Measurements from ENCODE around the gene ZNF106.

Gene ZNF106

DNA sequence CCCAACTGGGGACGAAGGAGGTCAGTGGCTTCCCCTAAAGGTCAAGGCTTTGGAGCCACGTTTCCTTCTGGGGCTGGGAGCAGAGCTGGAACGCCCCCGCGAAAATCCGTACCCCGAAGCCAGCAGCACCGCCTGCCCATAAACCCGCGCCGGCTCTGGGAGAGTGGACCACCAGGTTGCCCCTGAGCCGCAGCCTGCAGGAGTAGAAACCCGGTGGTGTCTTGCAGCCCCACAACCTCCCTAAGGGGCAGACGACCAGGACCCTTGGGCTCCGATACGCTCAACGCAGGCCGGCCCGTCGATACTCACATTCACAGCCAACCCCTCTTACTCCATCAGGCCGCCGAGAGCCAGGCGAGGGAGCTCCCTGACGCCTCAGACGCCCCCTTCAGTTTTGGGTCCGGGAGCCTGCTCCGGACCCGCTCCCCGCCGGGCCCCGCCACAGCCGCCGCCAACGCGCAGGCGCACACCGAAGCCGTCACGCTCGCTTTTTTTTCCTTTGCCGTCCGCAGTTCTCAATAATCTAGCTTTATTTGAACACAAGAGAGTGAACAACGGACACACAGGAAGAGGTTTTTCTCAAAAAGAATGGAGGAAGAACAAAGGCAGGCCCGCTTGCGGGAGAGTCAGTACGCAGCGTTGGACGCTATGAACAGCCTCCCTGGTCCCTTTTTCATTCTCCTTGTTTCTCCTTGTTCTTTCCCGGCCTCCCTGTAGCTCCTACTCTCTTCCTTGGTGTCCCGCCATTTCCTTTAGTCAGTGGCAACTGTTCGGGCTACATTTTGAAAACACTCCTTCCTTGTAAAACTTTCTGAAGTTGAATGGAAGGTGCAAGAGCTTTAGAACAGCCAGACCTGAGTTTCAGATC lies at the start of gene ZNF106:
Gene ZNF106, minus strand, starts transcription at position 471 of the 868 bp plus-strand sequence. CDS start 18,852 bp downstream, outside the sequence.
- DNase-seq (ENCODE audit: low spot score) = peak; percentile 84

DNA sequence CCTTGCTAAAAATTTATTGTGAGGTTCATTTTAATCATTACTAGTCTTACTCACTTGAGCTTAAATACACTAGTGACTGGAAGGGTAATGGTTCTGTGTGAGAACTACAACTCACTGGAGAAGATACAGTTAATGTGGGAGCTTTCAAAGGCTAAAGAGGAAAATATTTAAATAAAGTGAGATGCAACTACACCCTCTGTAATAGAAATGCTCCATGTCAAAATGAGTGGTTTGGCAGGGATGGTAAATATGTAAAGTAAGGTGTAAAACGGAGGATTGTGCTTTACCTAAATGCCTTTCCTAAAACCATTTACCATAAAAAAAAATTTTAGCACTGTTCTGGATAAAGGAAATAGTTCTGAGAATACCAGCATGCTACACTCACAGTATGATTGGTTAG lies 42.3 kb upstream of the ZNF106 start:
- no peak for DNase-seq (ENCODE audit: low spot score)

DNA sequence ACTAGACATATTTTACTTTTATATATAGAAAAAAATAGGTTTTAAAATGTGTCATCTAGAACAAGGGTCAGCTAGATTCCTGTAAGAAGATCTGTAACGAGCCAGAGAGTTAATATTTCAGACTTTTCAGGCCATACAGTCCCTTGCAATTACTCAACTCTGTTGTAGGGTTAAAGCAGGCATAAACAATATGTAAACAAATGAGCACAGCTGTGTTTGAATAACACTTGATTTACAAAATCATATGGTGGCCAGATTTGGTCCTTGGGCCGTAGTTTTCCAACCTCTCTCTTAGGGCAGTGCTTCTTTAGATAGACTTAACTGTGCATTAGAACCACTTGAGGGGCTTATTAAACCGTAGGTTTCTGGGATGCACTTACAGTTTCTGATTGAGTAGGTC lies 38.0 kb upstream of the ZNF106 start:
- DNase-seq (ENCODE audit: low spot score) = no peak

DNA sequence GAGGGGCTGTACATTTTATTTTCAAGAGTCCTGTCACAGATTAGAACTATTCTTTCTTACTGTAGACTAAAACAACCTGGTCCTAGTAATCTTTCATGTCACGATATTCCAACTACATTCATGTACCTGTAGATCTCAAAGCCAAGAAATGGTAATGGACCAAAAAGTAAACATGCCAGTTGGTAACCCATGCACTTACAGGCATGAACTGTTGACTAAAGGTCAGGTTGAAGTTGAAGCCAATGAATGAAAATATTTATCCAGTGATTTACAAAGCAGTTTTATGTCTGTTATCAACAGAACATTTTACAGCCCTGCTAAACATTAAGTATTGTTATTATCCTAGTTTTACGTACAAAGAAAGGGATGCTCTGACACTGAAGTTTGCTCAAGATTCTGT lies 32.4 kb upstream of the ZNF106 start:
- no peak for DNase-seq (ENCODE audit: low spot score)

DNA sequence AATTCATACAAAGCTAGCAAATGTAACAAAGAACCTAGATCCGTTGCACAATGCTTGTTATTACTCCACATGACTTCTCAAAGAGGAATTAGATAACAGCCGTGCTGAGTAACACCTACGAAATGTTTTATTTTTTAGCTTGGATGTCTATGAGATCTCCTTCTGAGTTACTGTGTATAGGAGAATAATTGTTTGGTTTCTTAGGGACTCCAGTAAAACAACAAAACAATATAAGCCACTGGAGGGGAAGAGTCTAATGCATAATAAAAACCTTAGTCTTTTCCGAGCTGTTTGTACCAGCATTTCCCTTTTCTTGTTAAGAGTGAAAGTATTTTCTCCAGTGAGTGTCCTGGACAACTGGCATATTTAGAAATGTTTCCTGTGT lies 20.1 kb upstream of the ZNF106 start:
- DNase-seq (ENCODE audit: low spot score) = peak; percentile 47

DNA sequence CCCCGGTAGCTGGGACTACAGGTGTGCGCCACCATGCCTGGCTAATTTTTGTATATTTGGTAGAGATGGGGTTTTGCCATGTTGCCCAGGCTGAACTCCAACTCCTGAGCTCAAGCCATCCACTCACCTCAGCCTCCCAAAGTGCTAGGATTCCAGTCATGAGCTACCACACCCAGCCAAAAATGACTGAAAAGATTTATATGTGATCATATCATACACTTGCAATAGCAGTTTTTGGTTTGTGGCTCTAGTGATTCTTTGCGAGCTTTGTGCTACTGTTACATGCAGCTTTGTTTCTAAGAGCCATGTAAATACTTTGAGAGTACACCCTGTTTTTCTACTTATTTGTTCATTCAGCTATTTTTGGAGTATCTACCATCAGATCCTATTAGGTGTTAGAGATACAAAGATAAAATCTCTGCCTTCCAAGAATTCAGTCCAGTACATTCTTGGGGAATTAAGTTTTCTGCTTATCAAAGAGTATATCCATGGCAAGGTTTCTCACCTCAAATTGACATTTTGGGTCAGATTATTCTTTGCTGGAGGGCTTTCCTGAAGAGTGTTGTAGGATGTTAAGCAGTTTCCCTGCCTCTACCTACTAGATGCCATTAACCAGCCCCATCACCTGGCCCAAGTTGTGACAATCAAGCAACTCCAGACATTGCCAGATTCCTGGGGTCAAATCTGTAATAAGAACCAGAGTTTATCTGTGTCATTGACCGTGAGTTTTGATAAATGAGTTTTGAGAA lies 19.5 kb upstream of the ZNF106 start:
- no peak for DNase-seq (ENCODE audit: low spot score)

DNA sequence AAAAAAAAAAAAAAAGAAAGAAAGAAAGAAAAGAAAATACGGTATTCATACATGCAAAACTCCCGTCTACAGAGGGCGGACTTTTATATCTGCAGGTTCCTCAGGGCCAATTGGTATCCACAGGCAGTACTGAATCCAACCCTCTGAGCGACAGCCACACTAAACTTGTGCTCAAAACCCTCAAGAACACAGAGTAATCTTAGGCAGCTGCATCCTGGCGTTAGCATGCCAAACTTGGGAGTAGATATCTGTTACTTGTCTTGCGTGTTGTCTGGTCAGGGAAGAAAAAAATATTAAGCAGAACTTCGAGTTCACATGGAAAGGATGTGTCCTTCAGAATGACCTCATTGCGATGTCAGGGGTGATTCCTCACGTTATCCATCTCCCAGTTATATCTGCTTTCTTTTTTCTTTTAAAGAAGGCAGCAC lies 17.3 kb upstream of the ZNF106 start:
- peak; percentile 35 for DNase-seq (ENCODE audit: low spot score)

DNA sequence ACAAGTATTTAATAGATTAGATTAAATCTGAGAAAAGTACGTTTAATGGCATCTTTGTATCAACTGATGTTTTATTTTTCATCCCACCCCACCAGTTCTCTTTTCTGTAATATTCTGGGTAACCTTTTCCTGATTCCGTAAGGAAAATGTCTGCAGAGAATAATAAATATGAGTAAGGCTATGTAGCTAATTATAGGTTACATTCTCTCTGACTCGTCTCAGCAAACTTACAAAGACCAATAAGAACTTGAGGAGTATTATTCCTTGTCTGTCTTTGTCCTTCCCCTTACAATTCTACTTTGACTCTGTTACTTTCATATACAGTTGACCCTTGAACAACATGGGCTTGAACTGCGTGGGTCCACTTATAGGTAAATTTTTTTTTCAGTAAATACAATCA lies 16.6 kb upstream of the ZNF106 start:
- no peak for DNase-seq (ENCODE audit: low spot score)

DNA sequence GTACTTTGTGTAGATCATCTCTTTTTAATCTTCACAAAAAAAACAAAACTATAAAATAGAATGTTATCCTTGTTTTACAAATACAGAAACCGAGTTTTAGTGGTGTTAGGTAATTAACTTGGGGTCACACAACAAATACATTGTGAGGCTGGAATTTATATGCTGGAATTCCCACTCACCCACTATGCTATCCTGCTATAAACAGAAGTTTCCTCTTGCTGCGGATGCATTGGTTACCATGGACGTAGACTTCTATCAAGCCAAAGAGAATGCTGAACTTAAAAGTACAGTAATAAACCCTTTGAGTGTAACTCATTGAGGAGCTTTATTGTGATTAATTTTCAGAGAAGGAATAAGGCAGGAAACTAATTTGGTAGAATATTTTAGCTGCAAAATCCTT lies 13.7 kb upstream of the ZNF106 start:
- no peak for DNase-seq (ENCODE audit: low spot score)

DNA sequence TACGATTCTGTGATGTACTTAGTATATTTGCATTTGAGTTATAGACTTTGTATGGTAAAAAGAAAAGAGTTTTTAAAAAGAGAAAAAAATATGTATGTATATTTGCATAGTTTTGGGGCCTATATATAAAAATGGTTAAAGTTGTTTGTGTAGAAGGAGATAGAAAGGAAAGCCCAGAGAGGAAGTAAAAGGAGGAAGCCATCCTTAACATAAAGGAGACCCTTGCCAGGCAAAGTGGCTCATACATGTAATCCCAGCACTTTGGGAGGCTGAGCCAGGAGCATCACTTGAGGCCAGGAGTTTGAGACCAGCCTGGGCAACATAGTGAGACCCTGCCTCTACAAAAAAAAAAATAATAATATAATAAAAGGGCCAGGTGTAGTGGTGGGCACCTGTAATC lies 12.9 kb upstream of the ZNF106 start:
- no peak for DNase-seq (ENCODE audit: low spot score)

DNA sequence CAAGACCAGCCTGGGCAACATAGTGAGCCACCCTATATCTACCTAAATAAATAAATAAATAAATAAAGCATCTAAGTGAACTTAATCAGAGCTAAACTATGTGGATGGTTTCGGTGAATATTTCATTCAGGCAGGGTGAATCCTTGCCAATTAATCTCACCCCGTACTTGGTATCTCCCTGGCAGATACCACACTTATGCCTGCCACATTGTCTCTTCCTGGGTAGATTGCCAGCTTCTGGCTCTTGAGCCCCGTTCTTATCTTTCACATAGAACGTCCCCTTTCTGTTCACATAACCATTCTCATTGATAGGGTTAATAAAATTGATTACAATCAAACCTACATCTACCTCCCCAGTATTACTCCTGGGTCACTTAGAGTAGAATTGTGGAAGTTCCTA lies 11.5 kb upstream of the ZNF106 start:
- no peak for DNase-seq (ENCODE audit: low spot score)

DNA sequence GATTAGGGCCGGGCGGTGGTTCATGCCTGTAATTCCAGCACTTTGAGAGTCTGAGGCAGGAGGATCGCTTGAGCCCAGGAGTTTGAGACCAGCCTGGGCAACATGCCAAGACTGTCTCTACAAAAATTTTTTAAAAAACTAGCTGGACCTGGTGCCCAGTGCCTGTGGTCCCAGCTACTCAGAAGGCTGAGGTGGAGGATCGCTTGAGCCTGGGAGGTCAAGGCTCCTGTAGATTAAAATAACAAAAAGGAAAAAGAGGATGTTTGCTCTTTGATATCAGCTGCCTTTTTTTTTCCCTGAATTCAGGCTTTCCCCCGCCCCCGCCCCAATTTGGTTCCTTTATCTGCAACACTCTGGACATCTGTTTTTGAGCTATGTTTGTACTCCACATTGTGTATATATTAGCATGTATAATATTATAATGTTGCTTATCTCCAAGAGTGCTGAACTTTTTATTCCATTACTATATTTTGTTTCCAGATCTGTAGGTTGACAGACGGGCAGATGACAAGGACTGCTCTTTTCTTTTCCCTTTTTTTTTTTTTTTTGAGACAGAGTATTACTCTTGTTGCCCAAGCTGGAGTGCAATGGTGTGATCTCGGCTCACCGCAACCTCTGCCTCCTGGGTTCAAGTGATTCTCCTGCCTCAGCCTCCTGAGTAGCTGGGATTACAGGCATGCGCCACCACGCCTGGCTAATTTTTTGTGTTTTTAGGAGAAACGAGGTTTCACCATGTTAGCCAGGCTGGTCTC lies 9.1 kb upstream of the ZNF106 start:
- DNase-seq (ENCODE audit: low spot score) = no peak

DNA sequence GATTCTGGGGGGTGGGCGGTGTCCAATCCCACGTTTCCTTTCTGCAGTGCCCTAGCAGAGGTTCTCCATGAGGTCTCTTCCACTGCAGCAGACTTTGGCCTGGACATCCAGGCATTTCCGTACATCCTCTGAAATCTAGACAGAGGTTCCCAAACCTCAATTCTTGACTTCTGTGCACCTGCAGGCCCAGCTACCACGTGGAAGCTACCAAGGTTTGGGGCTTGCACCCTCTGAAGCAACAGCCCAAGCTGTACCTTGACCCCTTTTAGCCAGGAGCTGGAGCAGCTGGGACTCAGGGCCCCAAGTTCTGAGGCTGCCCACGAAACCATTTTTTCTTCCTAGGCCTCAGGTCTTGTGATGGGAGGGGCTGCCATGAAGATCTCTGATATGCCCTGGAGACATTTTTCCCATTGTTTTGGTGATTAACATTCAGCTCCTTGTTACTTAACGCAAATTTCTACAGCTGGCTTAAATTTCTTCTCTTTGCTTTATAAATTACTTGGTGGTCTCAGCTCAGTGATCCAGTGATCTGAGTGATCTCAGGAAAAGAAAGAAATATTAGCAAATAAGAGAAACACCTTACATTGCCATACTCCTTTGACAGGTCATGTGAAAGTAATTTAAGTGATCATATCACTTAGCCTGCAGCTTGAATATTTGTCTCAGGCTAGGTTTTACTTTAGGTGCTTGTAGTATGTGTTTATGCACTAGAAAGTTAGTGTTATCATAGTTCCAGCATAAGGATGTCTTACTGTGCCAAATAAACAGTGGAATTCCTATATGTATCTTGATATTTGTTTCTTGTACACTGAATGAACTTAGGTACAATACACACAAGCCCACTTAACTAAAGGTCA lies 7.5 kb upstream of the ZNF106 start:
- DNase-seq (ENCODE audit: low spot score) = no peak

DNA sequence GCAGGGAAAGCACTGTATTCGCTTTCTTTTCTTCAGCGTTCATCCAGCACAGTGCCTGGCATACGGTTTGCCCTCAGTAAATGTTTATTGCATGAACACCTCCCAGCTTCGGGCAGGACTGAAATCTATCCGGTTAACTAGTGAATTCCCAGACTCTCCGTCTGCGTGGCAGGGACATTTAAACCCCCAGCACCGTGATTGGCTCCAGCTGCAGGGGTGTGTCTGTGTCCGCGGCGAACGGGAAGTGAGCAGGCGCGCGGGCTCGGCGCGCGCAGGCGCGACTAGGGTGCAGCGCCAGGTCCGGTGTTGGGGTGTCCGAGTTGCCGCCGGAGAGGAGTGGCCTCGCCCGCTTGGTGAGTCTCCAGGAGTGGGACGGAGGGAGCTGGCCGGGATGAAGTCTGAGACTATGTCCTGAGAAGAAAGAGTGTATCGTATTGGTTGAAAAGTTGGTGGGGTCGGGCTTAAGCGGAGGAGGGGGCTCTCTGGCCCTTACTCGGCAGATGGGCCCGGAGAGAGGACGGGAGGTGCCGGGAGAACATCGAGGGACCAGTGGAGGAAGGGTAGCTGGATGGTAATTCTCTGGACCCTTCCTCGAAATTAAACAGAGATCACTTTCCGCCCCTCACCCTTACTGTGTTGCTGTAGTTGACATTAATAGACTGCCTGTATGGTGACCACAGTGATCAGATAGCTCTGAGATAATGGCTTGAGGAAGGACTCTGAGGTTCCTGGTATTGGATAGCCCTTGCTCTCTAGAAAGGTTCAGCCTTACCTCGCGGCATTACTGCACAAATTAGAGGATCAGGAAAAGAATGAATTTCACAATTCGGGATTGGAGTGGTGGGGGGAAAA lies 4.6 kb upstream of the ZNF106 start, which contains the start of gene SNAP23:
Gene SNAP23, plus strand, starts transcription at position 274 of the 852 bp plus-strand sequence. CDS start 16,213 bp downstream, outside the sequence.
- peak; percentile 98 for DNase-seq (ENCODE audit: low spot score)

DNA sequence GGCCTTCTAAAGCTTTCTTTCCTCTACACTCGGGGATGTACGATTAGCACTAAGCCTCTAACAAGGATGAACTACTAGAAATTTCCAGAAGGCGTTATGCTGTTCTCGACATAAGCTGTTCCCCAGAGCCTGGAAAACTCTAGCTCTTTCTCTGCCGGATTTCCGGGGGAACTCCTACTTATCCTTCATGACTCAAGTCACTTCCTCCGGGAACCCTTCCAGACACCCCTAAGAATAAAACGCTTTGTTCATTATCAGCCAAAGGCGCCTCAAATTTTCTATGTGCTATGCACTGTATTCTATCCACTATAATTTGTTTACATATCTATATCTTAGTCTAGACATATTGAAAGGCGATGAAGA lies 4.0 kb upstream of the ZNF106 start:
- DNase-seq (ENCODE audit: low spot score) = peak; percentile 55

DNA sequence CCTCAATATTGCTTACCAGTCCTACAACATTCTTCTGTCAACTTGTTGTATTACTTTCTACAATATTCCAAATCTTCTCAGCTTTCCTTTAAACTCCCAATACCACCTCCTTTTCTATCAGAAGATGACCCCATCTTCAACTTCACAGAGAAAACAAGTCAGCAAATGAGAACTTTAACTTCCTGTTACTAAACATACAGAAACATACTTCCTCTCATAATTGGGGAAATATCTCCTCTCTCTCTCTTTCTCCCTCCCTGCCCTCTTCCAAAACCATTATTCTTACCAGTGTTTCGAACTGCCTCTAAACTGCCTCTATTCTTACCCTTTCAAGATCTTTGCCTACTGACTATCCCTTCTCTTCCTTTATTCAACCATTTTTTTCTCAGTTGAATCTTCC lies 2.7 kb upstream of the ZNF106 start:
- DNase-seq (ENCODE audit: low spot score) = no peak

DNA sequence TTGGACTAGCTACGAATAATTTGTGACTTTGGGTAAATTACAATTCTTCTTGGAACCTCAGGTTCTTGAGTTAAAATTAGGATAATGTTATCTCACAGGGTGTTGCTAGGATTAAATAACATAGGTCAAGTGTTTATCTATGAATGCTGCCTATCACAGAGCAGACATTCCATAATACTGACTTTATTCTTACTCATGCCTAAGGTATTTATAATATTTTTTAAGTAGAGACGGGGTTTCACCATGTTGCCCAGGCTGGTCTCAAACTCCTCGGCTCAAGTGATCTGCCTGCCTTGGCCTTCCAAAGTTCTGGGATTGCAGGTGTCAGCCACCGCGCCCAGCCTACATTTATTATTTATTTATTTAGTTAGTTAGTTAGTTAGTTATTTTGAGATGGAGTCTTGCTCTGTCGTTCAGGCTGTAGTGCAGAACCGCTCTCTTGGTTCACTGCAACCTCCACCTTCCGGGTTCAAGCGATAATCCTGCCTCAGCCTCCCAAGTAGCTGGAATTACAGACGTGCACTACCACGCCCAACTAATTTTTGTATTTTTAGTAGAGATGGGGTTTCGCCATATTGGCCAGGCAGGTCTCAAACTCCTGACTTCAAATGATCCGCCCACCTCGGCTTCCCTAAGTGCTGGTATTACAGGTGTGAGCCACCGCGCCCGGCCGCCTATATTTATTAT lies 741 bp upstream of the ZNF106 start:
- DNase-seq (ENCODE audit: low spot score) = peak; percentile 81

DNA sequence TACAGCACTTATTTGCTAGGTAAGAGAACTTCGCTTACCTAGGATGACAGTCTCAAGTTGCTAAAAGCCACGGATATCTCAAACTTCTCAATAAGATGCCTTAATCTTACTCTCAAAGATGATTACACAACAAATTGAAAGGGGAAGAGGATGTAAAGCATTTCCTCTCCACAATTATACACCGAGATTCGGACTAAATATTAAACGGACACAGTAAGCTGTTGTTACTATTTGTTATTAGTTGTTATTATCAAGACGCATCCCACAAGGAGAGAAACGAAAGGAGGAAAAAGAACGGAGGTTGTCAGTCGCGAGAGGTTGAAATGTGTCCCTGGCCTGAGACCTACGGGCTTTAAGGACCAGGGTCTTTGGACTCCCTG lies 660 bp downstream of the ZNF106 start:
- peak; percentile 16 for DNase-seq (ENCODE audit: low spot score)

DNA sequence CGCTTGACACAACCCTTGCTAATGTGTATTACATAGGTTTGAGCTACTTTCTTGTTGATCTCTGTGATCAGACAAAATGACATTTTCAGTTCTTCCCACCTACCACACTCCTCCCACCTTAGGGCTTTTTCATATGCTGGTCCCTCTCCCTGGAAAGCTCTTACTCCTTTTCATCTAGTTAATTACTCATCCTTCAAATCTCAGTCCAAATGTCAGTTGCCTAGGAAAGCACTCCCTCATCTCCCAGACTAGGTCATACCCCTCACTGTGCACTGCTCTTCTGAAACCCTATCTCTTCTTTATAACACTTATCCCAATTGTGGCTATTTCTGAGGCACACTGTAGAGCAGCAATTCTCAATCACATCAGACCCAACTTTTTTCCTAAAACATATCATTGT lies 7.3 kb downstream of the ZNF106 start:
- DNase-seq (ENCODE audit: low spot score) = no peak

DNA sequence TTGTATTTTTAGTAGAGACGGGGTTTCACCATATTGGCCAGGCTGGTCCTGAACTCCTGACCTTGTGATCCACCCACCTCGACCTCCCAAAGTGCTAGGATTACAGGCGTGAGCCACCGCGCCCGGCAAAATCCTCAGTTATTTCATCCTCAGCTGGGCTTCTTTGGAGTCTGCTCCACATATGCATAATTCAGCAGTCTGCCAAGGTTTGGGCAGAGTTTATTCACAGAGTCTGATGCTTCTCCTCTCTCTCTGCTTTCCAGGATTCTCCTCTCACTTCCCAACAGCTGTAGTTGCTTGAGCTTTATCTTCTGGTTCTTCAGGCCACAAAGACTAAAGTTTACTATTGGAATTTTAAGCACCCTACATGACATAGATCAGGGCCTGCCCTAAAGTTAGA lies 8.2 kb downstream of the ZNF106 start:
- DNase-seq (ENCODE audit: low spot score) = no peak
